Measurements from ENCODE around the gene DDAH1. TPM values are rescaled to one million over a fixed set of nuclear protein-coding genes. Genes with fewer than 3 reads are reported as not detected.
A peak's percentile ranks its signal among the peaks of the same experiment; 100 is the strongest.
"Not testable (repeated sequence)": the region's sequence is repeated elsewhere in the genome, so short reads cannot be mapped to it uniquely, and the experiment has no call there.

DDAH1 gene
- total and polyA plus RNA-seq, 2 experiments from 2014 or later = 29.4 to 41.7 TPM

- Mint-ChIP-seq H3K4me1 (peaks cover 20% of the 10 kb centered on the region; the same call in 2 of the 3 replicates), H3K27me3 (ENCODE audit: insufficient read depth, low read depth, poor library complexity) (peaks cover 17% of the 10 kb centered on the region)
- H3K4me1 ChIP-seq (ENCODE audit: insufficient read depth); H3K9me2 ChIP-seq (ENCODE audit: insufficient read depth); H3K27ac Mint-ChIP-seq; ATAC-seq; H3K9me3 Mint-ChIP-seq; H2AFZ ChIP-seq; H3K4me3 ChIP-seq; H3F3A ChIP-seq (replicated peaks; ENCODE audit: low read depth); H3K36me3 Mint-ChIP-seq (ENCODE audit: low read depth); H3K36me3 ChIP-seq (ENCODE audit: insufficient read depth); H3K4me2 ChIP-seq; H4K20me1 ChIP-seq (replicated peaks; ENCODE audit: insufficient read depth); H3K4me3 Mint-ChIP-seq; DNase-seq (ENCODE audit: low spot score); H3K79me2 ChIP-seq (replicated peaks; ENCODE audit: insufficient read depth); H3K27ac ChIP-seq (ENCODE audit: low read depth): not testable (repeated sequence)
- peaks cover 20% of the 10 kb centered on the region for H3K27me3 ChIP-seq (ENCODE audit: insufficient read depth)
Measured at GRCh38 chr1:85470130-85470529, 5.2 kb upstream of the DDAH1 start.

GRCh38 chr1:85467929-85468540 is 3.1 kb upstream of the DDAH1 start:
- Histone ChIP-seq H3K27me3 (ENCODE audit: insufficient read depth) (peaks cover 35% of the 10 kb centered on the region), H3K36me3 (ENCODE audit: insufficient read depth) (no peaks in the 10 kb centered on the region), H3K4me1 (ENCODE audit: insufficient read depth) (peaks cover 14% of the 10 kb centered on the region), H4K20me1 (replicated peaks; ENCODE audit: insufficient read depth) (no peaks in the 10 kb centered on the region), H2AFZ (no peak overlapping the region), H3K9me2 (ENCODE audit: insufficient read depth) (no peaks in the 10 kb centered on the region; the same call in 1 of the 2 replicates), H3K4me3 (no peak overlapping the region), H3K79me2 (replicated peaks; ENCODE audit: insufficient read depth) (peaks cover 4% of the 10 kb centered on the region; the same call in 1 of the 2 replicates), H3K27ac (ENCODE audit: low read depth) (no peak overlapping the region), H3K4me2 (0 out of 2 replicates have a peak overlapping the region, but pooled peaks have one; percentile 15), H3F3A (replicated peaks; ENCODE audit: low read depth) (peaks cover 7% of the 10 kb centered on the region; the same call in 1 of the 2 replicates)
- no peak for DNase-seq (ENCODE audit: low spot score)
- Mint-ChIP-seq H3K4me1 (peaks cover 27% of the 10 kb centered on the region), H3K4me3 (no peak overlapping the region), H3K27me3 (ENCODE audit: insufficient read depth, low read depth, poor library complexity) (peaks cover 28% of the 10 kb centered on the region), H3K9me3 (no peaks in the 10 kb centered on the region), H3K36me3 (ENCODE audit: low read depth) (no peaks in the 10 kb centered on the region), H3K27ac (peak overlapping the region; percentile 14)
- ATAC-seq = no peak
- TF ChIP-seq NANOG (IDR thresholded peaks at IDR 0.05; ENCODE audit: borderline replicate concordance) = no peak
- no peak for TF ChIP-seq ETS1 (IDR thresholded peaks at IDR 0.05)
- TF ChIP-seq STAT1 (IDR thresholded peaks at IDR 0.05; ENCODE audit: unreplicated experiment) = no peak
- no peak for TF ChIP-seq EZH2 (IDR thresholded peaks at IDR 0.05; ENCODE audit: low read depth, unreplicated experiment)
- no peak for TF ChIP-seq EZH2phosphoT487 (IDR thresholded peaks at IDR 0.05; ENCODE audit: unreplicated experiment)

- H3K4me1 Mint-ChIP-seq = peaks cover 37% of the 10 kb centered on the region
- peaks cover 29% of the 10 kb centered on the region for H3K27me3 Mint-ChIP-seq (ENCODE audit: insufficient read depth, low read depth, poor library complexity)
- H3K4me3 Mint-ChIP-seq = no peak overlapping the region
- no peak overlapping the region for H3K27ac Mint-ChIP-seq
- no peak overlapping the region for H3K4me2 ChIP-seq
- no peaks in the 10 kb centered on the region for H3K36me3 ChIP-seq (ENCODE audit: insufficient read depth)
- H3K27ac ChIP-seq (ENCODE audit: low read depth) = no peak overlapping the region
- peaks cover 14% of the 10 kb centered on the region; the same call in 1 of the 2 replicates for H3K79me2 ChIP-seq (replicated peaks; ENCODE audit: insufficient read depth)
- H3K4me1 ChIP-seq (ENCODE audit: insufficient read depth) = peaks cover 19% of the 10 kb centered on the region
- H2AFZ ChIP-seq = no peak overlapping the region
- peaks cover 7% of the 10 kb centered on the region; the same call in 1 of the 2 replicates for H3F3A ChIP-seq (replicated peaks; ENCODE audit: low read depth)
- DNase-seq (ENCODE audit: low spot score) = no peak
- H3K27me3 ChIP-seq (ENCODE audit: insufficient read depth) = peaks cover 41% of the 10 kb centered on the region
- ATAC-seq = no peak
- no peaks in the 10 kb centered on the region for H3K36me3 Mint-ChIP-seq (ENCODE audit: low read depth)
- no peaks in the 10 kb centered on the region; the same call in 1 of the 2 replicates for H3K9me2 ChIP-seq (ENCODE audit: insufficient read depth)
- no peak overlapping the region for H3K4me3 ChIP-seq
- H3K9me3 Mint-ChIP-seq = no peaks in the 10 kb centered on the region
- H4K20me1 ChIP-seq (replicated peaks; ENCODE audit: insufficient read depth) = 0 out of 2 replicates have a peak, but pooled peaks cover 6% of the 10 kb centered on the region
- TF ChIP-seq POLR2AphosphoS5 (IDR thresholded peaks at IDR 0.05; ENCODE audit: low read depth) (no peak), ZNF331 (CRISPR knock-in tag; IDR thresholded peaks at IDR 0.05; ENCODE audit: low read depth) (no peak), ZNF114 (CRISPR knock-in tag; IDR thresholded peaks at IDR 0.05) (no peak), CREB1 (CRISPR knock-in tag; IDR thresholded peaks at IDR 0.05; ENCODE audit: low read depth) (no peak), REST (IDR thresholded peaks at IDR 0.05; ENCODE audit: unreplicated experiment) (no peak), ETS1 (IDR thresholded peaks at IDR 0.05) (no peak), CTCF (conservative IDR thresholded peaks at IDR 0.05; ENCODE audit: low read depth in 2 of 2) (no peak), STAT1 (IDR thresholded peaks at IDR 0.05; ENCODE audit: unreplicated experiment) (no peak), JUNB (IDR thresholded peaks at IDR 0.05; ENCODE audit: unreplicated experiment) (no peak)
Measured at GRCh38 chr1:85467036-85467435, 2.1 kb upstream of the DDAH1 start.

Data from GM23338 (cell line).